GOT3 (cell line): ENCODE measurements around the gene GPN2.
"Not testable (repeated sequence)": the region's sequence is repeated elsewhere in the genome, so short reads cannot be mapped to it uniquely, and the experiment has no call there.

ENCODE experiments used
- DNase-seq: peaks from one replicate; lab custom pipeline; 2025; ENCODE audit warnings: mixed read lengths; lab: John Stamatoyannopoulos, UW

The GPN2 gene

DNA sequence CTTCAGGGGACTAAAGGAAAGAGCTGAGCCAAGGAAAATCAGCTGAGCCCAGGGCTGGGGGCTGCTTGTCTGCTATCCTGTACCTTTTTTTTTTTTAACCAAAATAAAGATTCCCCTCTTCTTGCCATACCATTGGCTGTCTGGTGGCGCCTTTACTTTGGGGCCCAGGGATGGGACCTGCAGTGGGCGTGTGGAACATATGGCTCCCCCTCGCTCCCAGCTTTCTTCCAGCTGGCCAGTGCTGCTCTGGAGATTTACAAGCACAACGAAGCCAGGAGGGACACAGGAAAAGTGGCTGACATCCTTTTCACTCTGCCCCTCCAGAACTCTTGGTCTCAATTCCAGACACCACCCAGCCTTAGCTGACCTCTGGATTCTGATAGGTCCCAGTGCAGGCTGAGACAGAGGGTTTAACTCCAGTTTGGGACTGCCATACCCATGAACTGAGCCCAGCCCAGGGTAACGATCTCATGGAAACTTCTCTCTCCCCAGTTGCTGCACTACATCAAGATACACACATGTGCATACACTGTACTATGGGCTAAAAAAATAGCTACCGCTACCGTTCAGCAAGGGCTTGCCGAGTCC, 32.5 kb downstream of the GPN2 start:
- DNase-seq = no peak

DNA sequence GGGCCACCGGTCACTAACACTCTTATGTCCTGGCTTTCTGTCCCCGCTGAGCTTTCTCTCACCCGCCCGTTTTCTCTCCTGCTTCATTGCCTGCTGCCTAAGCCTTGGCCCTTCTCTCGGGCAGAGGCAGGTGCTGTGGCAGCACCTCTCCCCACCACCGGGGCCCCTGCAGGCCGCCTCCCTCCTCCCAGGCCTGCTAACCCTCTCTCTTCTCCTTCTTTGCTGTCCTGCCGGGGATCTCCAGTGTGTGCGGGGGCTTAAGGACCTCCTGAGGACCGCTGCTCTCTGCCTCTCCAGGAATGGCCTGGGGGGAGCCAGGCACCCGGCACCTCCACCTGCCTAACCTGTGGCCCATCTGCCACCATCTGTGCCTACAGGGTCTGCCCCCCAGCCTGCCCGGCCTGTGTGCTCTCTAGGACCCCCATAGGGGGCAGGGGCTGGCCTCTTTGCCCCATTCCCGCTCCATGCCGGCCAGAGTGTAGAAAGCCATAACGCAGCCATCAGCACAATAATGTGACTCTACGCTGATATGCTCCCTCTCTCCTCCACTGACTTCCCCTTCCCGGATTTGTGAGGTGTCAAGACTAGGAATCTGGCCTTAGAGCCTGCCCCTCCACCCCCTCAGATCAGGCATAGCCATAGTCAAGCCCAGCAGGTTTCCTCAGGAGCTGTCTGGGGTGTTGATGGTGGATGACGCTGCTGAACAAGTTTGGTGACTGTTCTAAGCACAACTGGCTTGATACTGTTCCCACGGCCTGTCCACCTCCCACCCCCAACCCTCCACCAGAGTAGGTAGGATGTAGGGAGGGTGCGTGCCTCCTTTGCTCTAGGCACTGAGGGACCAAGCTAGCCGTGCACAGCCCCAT, 33.2 kb downstream of the GPN2 start:
- DNase-seq = no peak

DNA sequence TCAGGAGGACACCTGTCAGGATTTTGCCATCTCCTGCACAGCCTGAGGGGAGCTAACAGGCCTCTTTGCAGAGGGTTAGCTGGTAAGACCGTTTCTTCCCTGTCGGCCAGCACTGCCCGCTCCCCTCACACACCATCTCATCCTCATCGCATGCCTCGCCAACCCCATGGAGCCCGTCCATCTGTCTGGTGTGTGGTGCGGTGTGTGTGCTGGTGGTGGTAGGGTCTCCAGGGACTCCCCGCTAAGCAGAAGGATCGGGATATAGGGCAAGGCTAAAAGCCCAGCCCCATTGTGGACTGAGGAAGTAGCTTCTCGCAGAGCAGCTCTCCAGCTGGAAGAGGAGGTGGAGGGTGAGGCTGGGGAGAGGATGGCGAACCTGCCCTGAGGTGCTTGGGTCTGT, 33.9 kb downstream of the GPN2 start:
- no peak for DNase-seq

DNA sequence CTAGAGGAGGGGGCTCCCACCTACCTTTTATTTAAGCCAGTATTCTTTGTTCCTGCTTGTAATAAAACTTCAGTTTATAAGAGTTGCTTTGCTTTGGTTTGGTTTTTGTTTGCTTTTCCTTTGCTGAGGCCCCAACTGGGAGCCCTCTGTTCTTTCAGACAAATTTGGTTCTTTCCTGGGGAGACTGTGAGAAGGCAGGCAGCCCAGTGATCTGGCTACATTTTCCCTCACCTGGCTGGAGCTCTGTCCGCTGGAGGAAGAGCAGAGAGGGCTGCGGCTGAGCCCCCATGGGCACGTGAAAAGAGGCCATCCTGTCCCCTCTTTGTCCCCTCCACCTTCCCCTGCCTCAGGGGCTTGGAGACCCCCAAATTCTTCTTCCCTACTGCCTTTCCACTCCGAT, 34.4 kb downstream of the GPN2 start:
- no peak for DNase-seq

DNA sequence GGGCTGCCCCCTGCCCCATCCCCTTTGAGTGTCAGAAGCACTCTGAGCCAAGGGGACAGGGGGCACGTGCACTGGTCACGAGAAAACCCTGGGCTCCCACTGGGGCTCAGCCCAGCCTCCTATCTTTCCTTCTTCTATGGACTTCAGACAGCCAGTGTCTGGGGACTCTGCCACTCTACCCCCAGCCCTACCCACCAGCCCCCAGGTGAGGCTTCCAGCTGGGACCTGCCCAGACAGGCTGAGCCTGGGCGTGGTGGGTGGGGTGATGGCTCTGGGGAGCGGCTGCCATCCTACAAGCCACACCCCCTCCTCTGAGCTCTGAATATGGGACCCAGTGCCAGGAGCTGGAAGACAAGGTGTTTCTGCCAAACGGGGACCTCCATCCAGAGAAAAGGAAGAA, 35.2 kb downstream of the GPN2 start:
- no peak for DNase-seq

DNA sequence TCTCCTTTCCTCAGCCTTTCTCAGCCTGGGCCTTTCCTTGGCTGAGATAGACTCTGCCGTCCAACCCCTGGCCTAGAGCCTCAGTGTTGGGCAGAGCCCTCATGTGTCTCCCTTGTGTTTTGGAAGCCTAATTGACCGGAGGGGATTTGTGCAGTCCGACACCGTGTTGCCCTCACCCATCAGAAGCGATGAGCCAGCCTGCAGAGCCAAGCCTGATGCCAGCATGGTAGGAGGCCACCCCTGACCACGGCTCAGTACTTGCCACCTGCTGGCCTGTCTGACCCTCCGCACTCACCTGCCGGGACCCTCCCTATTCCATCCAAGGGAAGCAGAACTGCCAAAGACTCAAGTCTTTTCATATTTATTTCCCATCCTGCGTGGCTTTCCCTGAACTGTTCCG, 36.5 kb downstream of the GPN2 start:
- no peak for DNase-seq

DNA sequence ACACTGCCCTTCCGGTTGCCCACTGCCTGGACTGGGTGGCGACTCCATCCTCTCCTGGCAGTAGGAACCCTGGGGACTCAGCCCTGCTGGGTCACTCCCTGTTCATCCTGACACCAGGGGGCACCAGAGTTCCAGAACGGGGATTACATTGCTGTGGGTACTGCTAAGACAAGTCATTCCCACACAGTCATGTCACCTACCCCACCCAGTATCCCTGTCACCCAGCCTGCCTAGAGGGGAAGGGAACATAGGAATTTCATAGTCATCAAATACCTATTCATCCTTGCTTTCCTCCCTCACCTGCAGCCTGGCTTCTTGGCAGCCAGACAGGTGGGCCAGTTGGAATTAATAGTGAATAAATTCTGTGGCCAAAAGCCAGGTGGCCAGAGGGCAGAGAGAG, 36.9 kb downstream of the GPN2 start:
- DNase-seq = no peak

DNA sequence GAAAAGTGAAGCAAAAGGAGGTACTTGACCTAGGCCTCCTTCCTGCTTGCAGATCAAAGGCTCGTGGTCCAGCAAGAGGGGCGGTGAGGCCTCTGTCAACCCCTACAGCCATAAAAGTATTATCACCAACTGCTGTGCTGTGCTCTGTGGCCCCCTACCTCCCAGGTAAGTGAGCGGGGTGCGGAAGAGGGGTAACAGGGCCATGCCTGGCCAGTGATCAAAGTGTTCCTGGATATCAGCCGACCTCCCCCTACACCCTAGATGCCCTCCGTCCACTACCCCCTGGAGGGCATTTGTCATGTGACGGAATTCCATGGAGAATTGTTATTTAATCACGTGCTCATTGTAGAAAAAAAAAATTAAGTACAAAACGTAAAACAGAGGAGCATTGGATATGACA, 37.4 kb downstream of the GPN2 start:
- DNase-seq = no peak

DNA sequence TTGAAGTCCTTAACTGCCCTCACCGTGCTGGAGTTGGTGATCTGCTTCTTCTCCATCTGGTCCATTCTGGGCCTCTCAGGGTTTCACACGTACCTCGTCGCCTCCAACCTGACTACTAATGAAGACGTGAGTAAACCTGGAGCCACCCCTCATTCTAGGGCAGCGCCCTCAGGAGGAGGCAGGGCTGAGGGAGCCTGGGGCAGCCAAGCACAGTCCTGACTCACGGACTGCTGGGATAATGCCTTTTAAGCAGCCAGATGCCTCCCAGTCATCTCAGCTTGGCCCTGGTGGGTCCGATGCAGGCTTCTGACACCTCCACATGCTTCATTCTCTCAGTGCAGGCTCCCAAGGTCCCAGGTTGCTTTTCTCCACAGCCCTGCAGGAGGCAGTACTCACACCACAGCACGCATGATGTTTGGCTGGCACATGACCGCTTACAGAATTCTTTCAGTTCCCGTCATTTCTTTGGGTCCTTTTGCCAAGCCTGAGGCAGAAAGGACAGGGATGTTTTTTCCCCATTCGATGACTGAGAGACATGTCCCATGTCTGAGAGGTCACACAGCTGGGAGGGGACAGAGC, 38.9 kb downstream of the GPN2 start:
- no peak for DNase-seq

DNA sequence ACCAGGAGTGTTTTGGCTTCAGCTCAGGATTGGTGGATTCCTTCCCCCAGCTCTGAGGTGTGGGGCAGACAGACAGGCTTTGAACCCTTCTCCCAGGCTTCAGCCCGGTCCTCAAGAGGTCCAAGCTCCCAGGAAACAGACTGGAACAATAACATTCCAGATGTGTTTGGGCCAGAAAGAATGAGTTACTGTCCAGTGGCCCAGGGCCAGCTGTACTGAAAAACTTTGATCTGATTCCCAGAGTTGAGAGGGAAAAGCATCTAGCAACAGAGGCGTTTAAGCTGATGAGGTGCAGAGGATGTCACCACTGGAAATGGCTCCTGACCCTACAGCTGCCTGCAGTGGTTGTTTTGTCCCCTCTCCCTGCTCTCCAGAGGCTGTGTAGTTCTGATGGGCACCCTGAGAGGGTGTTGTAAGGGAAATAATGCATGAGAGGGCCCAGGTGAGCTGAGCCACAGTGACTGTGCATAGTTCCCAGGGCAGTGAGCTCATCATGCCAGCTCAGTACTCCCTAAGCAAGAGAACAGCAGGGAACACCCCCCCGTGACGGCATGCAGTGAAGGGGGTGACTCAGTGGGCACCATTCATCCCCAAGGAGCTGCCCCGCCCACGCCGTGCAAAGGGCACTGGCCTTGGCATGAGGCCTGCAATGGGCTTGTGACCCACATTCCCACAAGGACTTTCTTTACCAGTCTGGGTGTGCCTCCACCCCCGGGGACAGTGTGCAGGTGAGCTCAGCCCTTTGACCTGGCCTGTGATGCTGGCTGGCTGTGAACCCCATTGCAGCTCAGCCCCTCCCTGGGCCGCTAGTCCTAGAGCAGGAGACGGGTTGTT, 40.9 kb downstream of the GPN2 start:
- peak; percentile 71 for DNase-seq

DNA sequence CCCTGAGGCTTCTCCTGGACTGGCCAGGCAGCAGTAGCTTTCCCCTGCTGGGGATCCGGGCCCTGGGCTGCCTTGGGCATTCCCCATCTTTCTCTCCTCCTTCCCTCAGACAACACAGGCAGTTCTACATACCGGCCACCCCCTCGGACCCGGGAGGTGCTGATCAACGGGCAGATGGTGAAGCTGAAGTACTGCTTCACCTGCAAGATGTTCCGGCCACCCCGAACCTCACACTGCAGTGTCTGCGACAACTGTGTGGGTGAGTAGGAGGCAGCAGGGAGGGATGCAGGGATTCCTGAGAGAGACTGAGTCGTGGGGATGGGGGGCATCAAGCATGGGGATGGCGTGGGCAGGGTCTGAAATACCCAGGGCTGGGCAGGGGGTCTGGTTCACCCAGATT, 41.6 kb downstream of the GPN2 start:
- DNase-seq = no peak

DNA sequence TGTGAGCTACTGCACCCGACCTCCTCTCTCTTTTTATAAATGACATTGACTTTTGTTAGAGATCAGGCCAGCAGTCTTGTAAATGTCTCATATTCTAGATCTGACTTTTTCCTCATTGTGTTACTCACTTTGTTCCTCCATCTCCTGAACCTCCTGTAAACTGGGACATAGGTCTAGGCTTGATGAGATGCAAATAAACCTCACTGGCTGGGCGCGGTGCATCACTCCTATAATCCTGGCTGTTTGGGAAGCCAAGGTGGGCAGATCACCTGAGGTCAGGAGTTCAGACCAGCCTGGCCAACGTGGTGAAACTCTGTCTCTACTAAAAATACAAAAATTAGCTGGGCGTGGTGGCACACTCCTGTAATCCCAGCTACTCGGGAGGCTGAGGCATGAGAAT, 42.3 kb downstream of the GPN2 start:
- not testable (repeated sequence) for DNase-seq

DNA sequence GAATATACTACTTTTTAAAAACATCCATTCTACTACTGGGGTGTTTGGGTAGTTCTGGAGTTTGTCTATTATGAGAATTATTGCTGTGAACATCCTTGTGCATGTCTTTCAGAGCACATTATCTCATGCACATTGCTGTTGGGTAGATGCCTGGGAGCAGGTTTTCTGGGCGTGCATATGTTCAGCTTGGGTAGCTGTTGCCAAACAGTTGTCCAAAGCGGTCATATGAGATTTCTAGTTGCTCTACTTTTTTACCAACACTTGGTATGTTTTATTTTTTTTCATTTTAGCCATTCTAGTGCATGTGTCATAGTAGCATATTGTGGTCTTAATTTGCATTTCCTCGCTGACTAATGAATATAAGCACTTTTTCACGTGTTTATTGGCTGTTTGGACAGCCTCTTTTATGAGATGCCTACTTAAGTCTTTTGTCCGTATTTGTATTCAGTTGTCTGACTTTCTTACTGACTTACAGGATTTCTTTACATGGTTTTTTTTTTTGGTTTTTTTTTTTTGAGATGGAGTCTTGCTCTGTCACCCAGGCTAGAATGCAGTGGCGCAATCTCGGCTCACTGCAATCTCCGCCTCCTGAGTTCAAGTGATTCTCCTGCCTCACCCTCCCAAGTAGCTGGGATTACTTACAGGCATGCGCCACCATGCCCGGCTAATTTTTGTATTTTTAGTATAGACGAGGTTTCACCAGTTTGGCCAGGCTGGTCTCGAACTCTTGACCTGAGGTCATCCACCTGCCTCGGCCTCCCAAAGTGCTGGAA, 45.5 kb downstream of the GPN2 start:
- DNase-seq = no peak

DNA sequence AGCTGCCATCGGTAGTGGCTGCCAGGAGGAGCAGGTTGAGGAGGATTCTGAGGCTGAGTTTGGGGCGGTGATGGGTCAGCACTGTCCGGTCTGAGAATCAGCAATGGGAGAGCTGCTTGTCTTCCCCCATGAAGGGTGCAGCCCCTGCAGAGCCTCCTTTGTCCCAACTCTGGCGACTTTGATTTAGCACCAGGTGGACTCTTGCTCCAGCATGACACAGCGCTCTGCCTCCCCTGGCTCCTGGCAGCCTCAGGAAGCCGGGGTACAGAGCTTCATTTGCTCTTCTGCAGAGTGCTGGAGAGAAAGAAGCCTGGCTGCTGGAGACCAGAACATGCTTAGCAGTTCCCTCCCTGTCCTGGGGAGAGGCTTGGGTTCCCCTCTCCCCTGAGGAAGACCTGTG, 50.3 kb downstream of the GPN2 start:
- no peak for DNase-seq

DNA sequence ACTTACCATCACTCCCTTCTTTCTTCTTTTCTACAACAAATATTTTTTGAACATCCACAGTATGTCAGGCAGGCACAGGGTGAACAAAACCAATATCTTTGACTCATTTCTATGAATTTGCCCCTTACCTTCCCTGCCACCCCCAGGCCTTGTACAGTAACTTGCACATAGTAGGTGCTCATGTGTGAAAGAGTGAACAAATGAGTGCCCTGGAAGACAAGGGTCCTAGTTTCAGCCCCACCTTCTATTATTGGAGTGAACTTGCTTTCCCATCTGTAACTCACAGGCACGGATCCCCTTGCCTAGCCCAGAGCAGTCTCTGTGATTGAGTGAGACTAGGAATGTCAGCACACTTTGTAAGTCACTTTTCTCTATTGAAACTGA, 50.8 kb downstream of the GPN2 start:
- DNase-seq = no peak

DNA sequence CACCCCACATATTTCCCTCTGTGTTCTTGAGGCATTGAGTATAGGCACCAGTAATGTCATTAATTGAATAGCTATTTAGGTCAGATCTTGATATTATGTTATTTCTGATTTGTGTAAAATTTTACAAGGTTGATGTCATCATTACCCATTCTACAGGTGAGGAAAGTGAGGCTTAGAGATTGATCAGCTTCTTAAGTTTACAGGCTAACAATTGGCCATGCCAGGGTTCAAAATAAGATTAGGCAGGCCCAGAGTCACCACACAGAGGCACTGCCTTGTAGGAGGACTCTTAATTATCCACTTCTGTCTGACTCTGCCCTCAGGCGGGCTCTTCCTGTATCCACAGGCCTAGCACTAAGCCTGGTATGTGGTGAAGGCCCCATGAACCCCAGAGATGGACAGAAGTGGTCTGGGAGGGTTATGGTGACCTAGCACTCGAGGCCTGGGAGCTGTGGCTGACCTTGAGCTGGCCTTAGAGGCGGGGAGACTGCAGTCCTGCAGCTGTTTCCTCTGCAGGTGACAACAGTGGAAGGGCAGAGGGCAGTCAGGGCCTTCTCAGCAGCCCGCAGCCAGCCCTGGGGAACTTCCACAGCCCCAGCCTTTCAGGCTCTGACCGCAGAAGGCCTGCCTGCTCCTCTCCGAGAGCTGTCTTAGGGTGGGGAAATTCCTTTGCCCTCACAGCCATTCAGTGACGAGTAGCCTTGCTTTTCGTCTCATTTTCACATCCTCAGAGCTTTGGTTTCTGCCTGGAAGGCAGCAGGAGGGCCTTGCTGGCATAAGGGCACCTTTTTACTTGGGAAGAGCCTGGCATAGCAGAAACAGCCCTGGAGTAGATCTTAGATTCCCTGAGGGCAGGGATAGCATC, 51.4 kb downstream of the GPN2 start:
- DNase-seq = no peak

DNA sequence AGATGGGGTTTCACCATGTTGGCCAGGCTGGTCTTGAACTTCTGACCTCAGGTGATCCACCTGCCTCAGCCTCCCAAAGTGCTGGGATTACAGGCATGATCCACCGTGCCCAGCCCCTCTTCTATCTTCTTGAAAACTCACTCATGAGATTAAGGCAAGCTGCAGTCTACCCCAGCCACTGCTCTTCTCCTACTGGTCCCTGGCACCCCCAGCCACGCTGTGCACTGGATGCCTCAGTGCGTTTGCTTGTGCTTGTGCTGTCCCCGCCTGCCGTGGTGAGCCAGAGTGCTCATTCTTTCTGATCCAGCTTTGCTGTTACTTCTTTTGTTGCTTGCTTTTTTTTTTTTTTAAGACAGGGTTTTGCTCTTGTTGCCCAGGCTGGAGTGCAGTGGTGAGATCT, 52.4 kb downstream of the GPN2 start:
- DNase-seq = not testable (repeated sequence)

DNA sequence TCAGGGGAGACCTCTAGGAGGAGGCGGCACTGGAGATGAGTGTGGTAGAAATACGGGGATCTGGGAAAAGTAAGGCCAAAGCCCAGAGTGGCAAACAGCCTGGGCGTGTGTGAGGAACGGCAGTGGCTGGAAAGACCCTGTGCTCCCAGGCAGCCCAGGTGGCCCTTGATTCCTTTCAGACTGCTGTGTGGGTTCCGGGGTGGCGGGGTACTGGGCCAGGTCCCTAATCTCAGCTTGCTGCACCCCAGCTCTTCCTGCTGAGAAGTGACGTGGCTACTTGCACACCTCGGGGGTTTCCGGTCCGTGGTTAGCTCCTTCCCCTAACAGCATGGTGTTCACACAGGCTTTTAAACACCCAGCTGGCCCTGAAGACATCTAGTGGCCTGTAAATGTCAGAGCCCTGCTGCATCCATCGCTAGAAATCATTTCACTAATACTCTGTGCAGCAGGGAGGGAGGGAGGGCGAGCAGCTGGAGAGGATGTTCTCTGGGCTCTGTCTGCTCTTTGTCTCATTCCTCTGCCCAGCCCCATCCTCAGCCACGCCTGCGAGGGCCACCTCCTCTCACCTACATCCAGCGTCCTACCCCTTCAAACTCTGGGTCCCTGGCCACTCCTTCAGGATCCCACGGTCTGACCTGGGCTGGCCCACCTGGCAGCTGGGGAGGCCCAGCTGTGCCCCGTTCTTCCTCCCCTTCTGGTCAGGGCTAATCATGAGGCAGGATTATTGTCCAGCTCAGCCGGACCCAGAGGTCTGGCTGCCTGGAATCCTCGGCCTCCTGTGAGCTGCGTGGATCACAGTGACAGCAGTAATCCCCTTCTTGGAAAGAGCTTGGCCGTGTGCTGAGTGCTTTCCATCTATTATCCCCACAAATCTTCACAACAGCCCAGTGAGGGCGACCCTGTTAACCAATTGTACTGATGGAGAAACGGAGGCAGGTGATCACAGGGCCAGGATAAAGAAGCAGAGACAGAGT, 56.4 kb downstream of the GPN2 start:
- no peak for DNase-seq

DNA sequence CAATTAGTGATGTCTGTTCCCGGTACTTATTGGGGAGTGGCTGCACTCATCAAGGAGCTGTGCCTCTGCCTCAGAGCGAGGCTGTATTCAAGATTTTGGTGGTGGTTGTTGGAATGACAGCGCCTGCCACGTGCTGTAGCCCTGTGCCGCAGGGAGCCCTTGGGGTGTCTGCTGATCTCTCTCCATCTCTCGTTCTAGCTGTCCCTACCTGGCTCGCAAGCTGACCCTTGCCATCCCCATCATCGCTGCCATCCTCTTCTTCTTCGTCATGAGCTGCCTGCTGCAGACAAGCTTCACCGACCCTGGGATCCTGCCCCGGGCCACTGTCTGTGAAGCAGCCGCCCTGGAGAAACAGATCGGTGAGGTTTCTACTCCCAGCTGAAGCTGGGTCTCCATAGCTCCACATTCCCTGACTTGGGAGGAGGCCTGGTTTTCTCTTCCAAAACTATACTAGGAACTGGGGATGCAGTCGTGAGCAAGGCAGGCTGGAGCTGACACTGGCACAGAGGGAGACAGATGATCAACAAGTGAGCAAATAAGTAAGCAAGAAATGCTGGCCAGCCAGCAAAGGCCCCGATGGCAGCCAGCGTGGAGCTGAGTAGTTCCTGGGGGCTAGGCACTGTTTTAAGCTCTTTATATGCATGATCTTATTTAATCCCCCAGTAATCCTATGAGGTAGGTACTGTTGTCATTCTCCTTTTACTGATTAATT, 57.7 kb downstream of the GPN2 start:
- DNase-seq = no peak
